ENCODE results near the gene IRF6. TPM values are rescaled to one million over a fixed set of nuclear protein-coding genes. Genes with fewer than 3 reads are reported as not detected.

IRF6 gene
- total RNA-seq, 4 donors from 2014 or later, result 94.8 to 110 (median 98.6) TPM

GRCh38 chr1:209780268-209780667 lies 25.7 kb downstream of the IRF6 start:
- Histone ChIP-seq H3K27ac (no peak overlapping the region), H3K4me3 (no peak overlapping the region), H3K4me1 (peaks cover 8 to 19% (median 9%) of the 10 kb centered on the region in 3 donors), H3K36me3 (peaks cover 0 to 31% (median 0%) of the 10 kb centered on the region in 3 donors), H3K9me3 (no peaks in the 10 kb centered on the region), H3K27me3 (no peaks in the 10 kb centered on the region)
- intact Hi-C loops (cut with DNase I), result no loop called here
- TF ChIP-seq CTCF (IDR thresholded peaks at IDR 0.05), result no peak
- no peak for TF ChIP-seq POLR2A (IDR thresholded peaks at IDR 0.05)
- DNase-seq, result no peak
- 66 to 82% methylated on average over 4 of the region's 4 CpGs for WGBS, 2 donors

- Histone ChIP-seq H3K4me1 (peaks cover 0 to 2% (median under 1%) of the 10 kb centered on the region in 3 donors), H3K36me3 (peaks cover 0 to 26% (median 0%) of the 10 kb centered on the region in 3 donors), H3K27ac (no peak overlapping the region), H3K9me3 (no peaks in the 10 kb centered on the region), H3K4me3 (no peak overlapping the region), H3K27me3 (no peaks in the 10 kb centered on the region)
- 91 to 100% methylated on average over 1 of the region's 1 CpG for WGBS, 2 donors
- intact Hi-C loops (cut with DNase I), result no loop called here
- no peak for TF ChIP-seq POLR2A (IDR thresholded peaks at IDR 0.05)
- TF ChIP-seq CTCF (IDR thresholded peaks at IDR 0.05), result no peak
- no peak for DNase-seq
These were observed 27.8 kb downstream of the IRF6 start for GRCh38 chr1:209778102-209778501.

GRCh38 chr1:209777587-209777986 lies 28.4 kb downstream of the IRF6 start:
- no peaks in the 10 kb centered on the region for H3K9me3 ChIP-seq
- TF ChIP-seq POLR2A (IDR thresholded peaks at IDR 0.05) (no peak), CTCF (IDR thresholded peaks at IDR 0.05) (no peak)
- H3K36me3 ChIP-seq, result peaks cover 0 to 22% (median 0%) of the 10 kb centered on the region in 3 donors
- no peaks in the 10 kb centered on the region for H3K4me1 ChIP-seq
- no peak overlapping the region for H3K27ac ChIP-seq
- intact Hi-C loops (cut with DNase I), result no loop called here
- H3K4me3 ChIP-seq, result no peak overlapping the region
- H3K27me3 ChIP-seq, result no peaks in the 10 kb centered on the region
- DNase-seq, result no peak
- 95 to 96% methylated on average over 2 of the region's 2 CpGs for WGBS, 2 donors

GRCh38 chr1:209775678-209776077 lies 30.3 kb downstream of the IRF6 start:
- DNase-seq, result no peak
- H3K9me3 ChIP-seq, result no peaks in the 10 kb centered on the region
- H3K27ac ChIP-seq, result no peak overlapping the region
- H3K4me1 ChIP-seq, result peaks cover 0 to 12% (median 0%) of the 10 kb centered on the region in 3 donors
- intact Hi-C loops (cut with DNase I), result no loop called here
- peaks cover 0 to 7% (median 0%) of the 10 kb centered on the region in 3 donors for H3K36me3 ChIP-seq
- no peak for TF ChIP-seq POLR2A (IDR thresholded peaks at IDR 0.05)
- TF ChIP-seq CTCF (IDR thresholded peaks at IDR 0.05), result no peak
- 46 to 67% methylated on average over 2 of the region's 2 CpGs for WGBS, 2 donors
- H3K4me3 ChIP-seq, result no peak overlapping the region
- no peaks in the 10 kb centered on the region for H3K27me3 ChIP-seq

GRCh38 chr1:209774592-209774991 lies 31.4 kb downstream of the IRF6 start:
- no peak overlapping the region for H3K4me3 ChIP-seq
- intact Hi-C loops (cut with DNase I), result no loop called here

More at GRCh38 chr1:209774592-209774991, 31.4 kb downstream of the IRF6 start:
- H3K4me1 ChIP-seq, result peaks cover under 1 to 23% (median 4%) of the 10 kb centered on the region in 3 donors
- no peaks in the 10 kb centered on the region for H3K27me3 ChIP-seq
- WGBS, 2 donors, result 56 to 67% methylated on average over 1 of the region's 1 CpG
- H3K36me3 ChIP-seq, result peaks cover 0 to 7% (median 0%) of the 10 kb centered on the region in 3 donors
- H3K9me3 ChIP-seq, result no peaks in the 10 kb centered on the region
- H3K27ac ChIP-seq, result no peak overlapping the region
- TF ChIP-seq CTCF (IDR thresholded peaks at IDR 0.05) (no peak), POLR2A (IDR thresholded peaks at IDR 0.05) (no peak)
- no peak for DNase-seq

Data from esophagus squamous epithelium (tissue), 5 donors.